Astrocyte (in vitro differentiated cells and primary cell): ENCODE results near the gene MTUS2. TPM values are rescaled to one million over a fixed set of nuclear protein-coding genes. Genes with fewer than 3 reads are reported as not detected.

ENCODE experiments used
- DNase-seq: peaks from one replicate; pipeline ENCODE4 v3.0.0-alpha.2; 2010; ENCODE audit warnings: low read depth
- FAIRE-seq: peaks from 2 replicates; lab custom pipeline; 2011; peaks lifted over from hg19 to GRCh38; lab: Jason Lieb, UNC
- H2AFZ ChIP-seq: 2 replicates; pipeline ENCODE4 v1.6.0; 2012; ENCODE audit warnings: low read depth, low read length, inconsistent platforms
- H3K27ac ChIP-seq: 2 replicates; pipeline ENCODE4 v1.5.1; 2011; ENCODE audit warnings: low read depth, low read length, inconsistent platforms
- H3K27me3 ChIP-seq: 2 replicates; pipeline ENCODE4 v1.6.0; 2011; ENCODE audit warnings: low read length, inconsistent platforms; ENCODE audit not compliant: insufficient read depth
- H3K36me3 ChIP-seq: 2 replicates; pipeline ENCODE4 v1.5.1; 2011; ENCODE audit warnings: low read length, inconsistent platforms; ENCODE audit not compliant: insufficient read depth
- H3K4me1 ChIP-seq: 2 replicates; pipeline ENCODE4 v1.5.1; 2011; ENCODE audit warnings: low read length, inconsistent platforms; ENCODE audit not compliant: insufficient read depth
- H3K4me2 ChIP-seq: 2 replicates; pipeline ENCODE4 v1.6.0; 2012; ENCODE audit warnings: low read length, inconsistent platforms
- H3K4me3 ChIP-seq: 2 replicates; pipeline ENCODE4 v1.5.1; 2011; ENCODE audit warnings: low read depth, mild to moderate bottlenecking, low read length, inconsistent platforms; ENCODE audit not compliant: insufficient read depth
- H3K79me2 ChIP-seq: 2 replicates; pipeline ENCODE4 v1.6.0; 2012; ENCODE audit warnings: mild to moderate bottlenecking, low read length, inconsistent platforms; ENCODE audit not compliant: insufficient read depth
- H3K9ac ChIP-seq: 2 replicates; pipeline ENCODE4 v1.6.0; 2012; ENCODE audit warnings: mild to moderate bottlenecking, low read length, inconsistent platforms
- H3K9me3 ChIP-seq: 2 replicates; pipeline ENCODE4 v1.5.1; 2012; ENCODE audit warnings: low read depth, mild to moderate bottlenecking, low read length, inconsistent platforms; ENCODE audit not compliant: insufficient read depth
- H4K20me1 ChIP-seq: 2 replicates; pipeline ENCODE4 v1.6.0; 2012; ENCODE audit warnings: low read length, inconsistent platforms; ENCODE audit not compliant: insufficient read depth
- H3K27ac Mint-ChIP-seq: one replicate; pipeline ENCODE4 v1.8.0; 2021; ENCODE audit warnings: mild to moderate bottlenecking, mixed read lengths; ENCODE audit not compliant: unreplicated experiment
- H3K27me3 Mint-ChIP-seq: one replicate; pipeline ENCODE4 v1.8.0; 2021; ENCODE audit warnings: low read depth, mixed read lengths; ENCODE audit not compliant: unreplicated experiment
- H3K36me3 Mint-ChIP-seq: one replicate; pipeline ENCODE4 v1.8.0; 2021; ENCODE audit warnings: low read depth, mixed read lengths; ENCODE audit not compliant: unreplicated experiment
- H3K4me1 Mint-ChIP-seq: one replicate; pipeline ENCODE4 v1.8.0; 2021; ENCODE audit warnings: low read depth, mixed read lengths; ENCODE audit not compliant: unreplicated experiment
- H3K4me3 Mint-ChIP-seq: one replicate; pipeline ENCODE4 v1.8.0; 2021; ENCODE audit warnings: mild to moderate bottlenecking, moderate library complexity, mixed read lengths; ENCODE audit not compliant: unreplicated experiment
- H3K9me3 Mint-ChIP-seq: one replicate; pipeline ENCODE4 v1.8.0; 2021; ENCODE audit warnings: mild to moderate bottlenecking, mixed read lengths; ENCODE audit not compliant: unreplicated experiment
- EZH2 ChIP-seq: IDR thresholded peaks from 2 replicates; pipeline ENCODE4 v1.6.1; 2012; ENCODE audit warnings: mild to moderate bottlenecking, low read length, inconsistent platforms; ENCODE audit not compliant: insufficient read depth
- total RNA-seq: library from RNA; stranded (reverse); gene quantifications from 2 replicates; pipeline ENCODE4 v1.2.1, GENCODE V29; 2021
- TF ChIP-seq, protein P1 (sequence below): IDR thresholded peaks from 2 replicates; pipeline ENCODE4 v1.5.1; 2011; ENCODE audit warnings: low read depth, mild to moderate bottlenecking, inconsistent platforms, low read length, moderate library complexity; ENCODE audit not compliant: insufficient read depth

The MTUS2 gene
- total RNA-seq, 1 donor from 2014 or later, result 0.50 TPM

DNA sequence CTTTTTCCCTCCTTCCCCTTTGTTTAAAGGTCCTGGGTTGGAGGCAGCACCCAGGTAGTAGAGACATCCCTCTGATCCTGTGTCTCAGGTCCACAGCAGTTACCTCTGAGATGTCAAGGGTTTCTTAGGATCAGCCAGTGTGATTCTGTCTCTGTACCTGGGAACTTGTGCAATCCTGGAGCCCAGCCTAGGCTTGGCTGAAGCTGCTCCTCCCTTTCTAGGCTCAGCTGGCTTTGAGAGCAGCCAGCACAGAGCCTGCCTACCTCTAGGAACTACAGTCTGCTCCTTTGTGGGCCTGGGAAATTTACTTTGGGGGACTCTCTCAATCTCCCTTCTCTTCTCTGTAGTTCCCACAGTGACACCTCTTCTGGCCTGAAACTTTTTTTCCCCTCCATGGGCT, 171.6 kb downstream of the MTUS2 start:
- H3K4me3 Mint-ChIP-seq, result no peak overlapping the region
- no peak overlapping the region for H3K27ac ChIP-seq
- H3K9me3 ChIP-seq, result peaks cover 7% of the 10 kb centered on the region
- TF ChIP-seq, protein P1, sequence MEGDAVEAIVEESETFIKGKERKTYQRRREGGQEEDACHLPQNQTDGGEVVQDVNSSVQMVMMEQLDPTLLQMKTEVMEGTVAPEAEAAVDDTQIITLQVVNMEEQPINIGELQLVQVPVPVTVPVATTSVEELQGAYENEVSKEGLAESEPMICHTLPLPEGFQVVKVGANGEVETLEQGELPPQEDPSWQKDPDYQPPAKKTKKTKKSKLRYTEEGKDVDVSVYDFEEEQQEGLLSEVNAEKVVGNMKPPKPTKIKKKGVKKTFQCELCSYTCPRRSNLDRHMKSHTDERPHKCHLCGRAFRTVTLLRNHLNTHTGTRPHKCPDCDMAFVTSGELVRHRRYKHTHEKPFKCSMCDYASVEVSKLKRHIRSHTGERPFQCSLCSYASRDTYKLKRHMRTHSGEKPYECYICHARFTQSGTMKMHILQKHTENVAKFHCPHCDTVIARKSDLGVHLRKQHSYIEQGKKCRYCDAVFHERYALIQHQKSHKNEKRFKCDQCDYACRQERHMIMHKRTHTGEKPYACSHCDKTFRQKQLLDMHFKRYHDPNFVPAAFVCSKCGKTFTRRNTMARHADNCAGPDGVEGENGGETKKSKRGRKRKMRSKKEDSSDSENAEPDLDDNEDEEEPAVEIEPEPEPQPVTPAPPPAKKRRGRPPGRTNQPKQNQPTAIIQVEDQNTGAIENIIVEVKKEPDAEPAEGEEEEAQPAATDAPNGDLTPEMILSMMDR, result no peak
- no peak for TF ChIP-seq EZH2
- H3K4me1 Mint-ChIP-seq, result no peaks in the 10 kb centered on the region
- no peaks in the 10 kb centered on the region for H3K4me1 ChIP-seq
- H3K36me3 Mint-ChIP-seq, result no peaks in the 10 kb centered on the region
- H2AFZ ChIP-seq, result no peak overlapping the region
- no peaks in the 10 kb centered on the region for H3K79me2 ChIP-seq
- H3K27me3 ChIP-seq, result no peaks in the 10 kb centered on the region
- H3K27me3 Mint-ChIP-seq, result peaks cover 4% of the 10 kb centered on the region
- H3K4me3 ChIP-seq, result no peak overlapping the region
- H3K4me2 ChIP-seq, result no peak overlapping the region
- H3K9ac ChIP-seq, result no peak overlapping the region
- H3K27ac Mint-ChIP-seq, result no peak overlapping the region
- no peak for FAIRE-seq
- H3K36me3 ChIP-seq, result no peaks in the 10 kb centered on the region
- DNase-seq, result no peak
- no peaks in the 10 kb centered on the region for H4K20me1 ChIP-seq
- H3K9me3 Mint-ChIP-seq, result peaks cover 10% of the 10 kb centered on the region

- no peak overlapping the region for H3K4me3 ChIP-seq
- Mint-ChIP-seq H3K27ac (no peak overlapping the region), H3K4me1 (peaks cover 2% of the 10 kb centered on the region), H3K36me3 (no peaks in the 10 kb centered on the region), H3K4me3 (no peak overlapping the region), H3K27me3 (peaks cover 21% of the 10 kb centered on the region), H3K9me3 (peaks cover 4% of the 10 kb centered on the region)
- H3K27ac ChIP-seq, result no peak overlapping the region
- no peaks in the 10 kb centered on the region for H3K27me3 ChIP-seq
- no peak for FAIRE-seq
- H3K9me3 ChIP-seq, result peaks cover 4% of the 10 kb centered on the region
- no peak overlapping the region for H2AFZ ChIP-seq
- H3K9ac ChIP-seq, result no peak overlapping the region
- no peaks in the 10 kb centered on the region for H3K79me2 ChIP-seq
- H3K4me1 ChIP-seq, result no peaks in the 10 kb centered on the region
- TF ChIP-seq, protein P1, result no peak
- H3K4me2 ChIP-seq, result no peak overlapping the region
- DNase-seq, result no peak
- no peaks in the 10 kb centered on the region for H3K36me3 ChIP-seq
- no peaks in the 10 kb centered on the region for H4K20me1 ChIP-seq
Observed at GRCh38 chr13:29000826-29001225, 180.7 kb downstream of the MTUS2 start.

DNA sequence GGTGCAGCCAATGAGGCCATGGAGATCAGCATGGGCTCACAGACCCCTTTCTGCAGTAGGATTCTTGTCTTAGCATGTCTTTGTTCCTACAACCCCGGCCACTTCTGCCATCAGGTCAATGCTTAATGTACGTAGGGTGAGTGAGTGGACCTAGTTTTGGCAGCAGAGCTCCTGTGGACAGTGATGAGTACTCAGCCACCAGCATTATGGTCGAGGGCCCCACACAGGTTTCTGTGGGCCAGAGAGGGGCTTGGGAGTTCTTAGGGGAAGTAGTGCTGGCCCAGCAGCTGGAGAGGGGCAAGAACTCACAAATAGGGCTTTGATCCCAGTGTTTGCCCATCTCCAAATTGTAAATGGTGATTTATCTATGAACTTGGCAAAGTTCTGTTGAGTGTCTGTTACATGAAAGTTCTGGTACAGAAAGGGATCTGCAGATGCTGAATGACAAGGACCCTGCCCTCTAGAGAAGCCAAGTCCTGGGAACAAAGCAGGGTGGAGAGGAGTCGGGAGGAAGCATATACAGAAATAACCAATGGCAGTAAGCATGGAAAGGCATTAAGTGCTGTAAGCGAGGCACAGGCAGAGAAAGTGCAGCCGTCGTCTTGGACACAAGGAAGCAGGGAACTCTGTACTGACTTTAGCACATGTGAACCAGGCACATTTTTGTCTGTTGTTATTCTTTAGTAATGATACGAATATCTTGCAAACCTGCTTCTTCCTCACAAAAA, 185.1 kb downstream of the MTUS2 start:
- Histone ChIP-seq H3K27ac (no peak overlapping the region), H3K27me3 (no peaks in the 10 kb centered on the region), H4K20me1 (no peaks in the 10 kb centered on the region), H3K79me2 (no peaks in the 10 kb centered on the region), H2AFZ (no peak overlapping the region), H3K9ac (no peak overlapping the region), H3K4me3 (no peak overlapping the region), H3K36me3 (no peaks in the 10 kb centered on the region), H3K4me1 (no peaks in the 10 kb centered on the region), H3K4me2 (no peak overlapping the region), H3K9me3 (peaks cover 4% of the 10 kb centered on the region)
- no peak for DNase-seq
- Mint-ChIP-seq H3K27me3 (peaks cover 29% of the 10 kb centered on the region), H3K4me3 (no peak overlapping the region), H3K27ac (no peak overlapping the region), H3K36me3 (no peaks in the 10 kb centered on the region), H3K4me1 (peaks cover 7% of the 10 kb centered on the region), H3K9me3 (peaks cover 2% of the 10 kb centered on the region)
- TF ChIP-seq, protein P1, result no peak
- no peak for TF ChIP-seq EZH2
- FAIRE-seq, result no peak
